Measurements from ENCODE around the gene GRAMD1B.

GRAMD1B gene

GRCh38 chr11:123594921-123595320 lies 164.9 kb downstream of the GRAMD1B start:
- no peak for DNase-seq

GRCh38 chr11:123597859-123598258 lies 167.8 kb downstream of the GRAMD1B start:
- no peak for DNase-seq

GRCh38 chr11:123601136-123601535 lies 171.1 kb downstream of the GRAMD1B start:
- no peak for DNase-seq

- no peak for DNase-seq
Observed at GRCh38 chr11:123601743-123602142, 171.7 kb downstream of the GRAMD1B start.

GRCh38 chr11:123603666-123604065 lies 173.6 kb downstream of the GRAMD1B start:
- DNase-seq: no peak

- DNase-seq: no peak
Observed at GRCh38 chr11:123607781-123608180, 177.7 kb downstream of the GRAMD1B start.

- DNase-seq: no peak
Observed at GRCh38 chr11:123608371-123608770, 178.3 kb downstream of the GRAMD1B start.

- DNase-seq: no peak
Observed at GRCh38 chr11:123608945-123609344, 178.9 kb downstream of the GRAMD1B start.

GRCh38 chr11:123611698-123612097 lies 181.6 kb downstream of the GRAMD1B start:
- DNase-seq: no peak

GRCh38 chr11:123616505-123617198 lies 186.6 kb downstream of the GRAMD1B start:
- DNase-seq: no peak

- DNase-seq: no peak
Observed at GRCh38 chr11:123622576-123622975, 192.5 kb downstream of the GRAMD1B start.

GRCh38 chr11:123624974-123625373 lies 194.9 kb downstream of the GRAMD1B start:
- no peak for DNase-seq

- no peak for DNase-seq
Observed at GRCh38 chr11:123628936-123629683, 199.0 kb downstream of the GRAMD1B start.

- DNase-seq: no peak
Observed at GRCh38 chr11:123630126-123630608, 200.1 kb downstream of the GRAMD1B start.

GRCh38 chr11:123640029-123640428 lies 210.0 kb downstream of the GRAMD1B start:
- DNase-seq: no peak

- peak; percentile 39 to 50 for DNase-seq
Observed at GRCh38 chr11:123640677-123641494, 210.8 kb downstream of the GRAMD1B start.

GRCh38 chr11:123641495-123641840 lies 211.4 kb downstream of the GRAMD1B start:
- no peak for DNase-seq

- DNase-seq: no peak
Observed at GRCh38 chr11:123642435-123642834, 212.4 kb downstream of the GRAMD1B start.

GRCh38 chr11:123645286-123645975 lies 215.4 kb downstream of the GRAMD1B start:
- DNase-seq: no peak

- DNase-seq: no peak
Observed at GRCh38 chr11:123650901-123651300, 220.8 kb downstream of the GRAMD1B start.

- DNase-seq: no peak
Observed at GRCh38 chr11:123652599-123652998, 222.5 kb downstream of the GRAMD1B start.

- no peak for DNase-seq
Observed at GRCh38 chr11:123653483-123653826, 223.4 kb downstream of the GRAMD1B start.
